GM18873 (cell line): ENCODE results near the gene PDE6B.
"Not testable (repeated sequence)": the region's sequence is repeated elsewhere in the genome, so short reads cannot be mapped to it uniquely, and the experiment has no call there.

ENCODE experiments used
- ATAC-seq: cut with Tn5 transposase; IDR thresholded peaks from one replicate; pipeline ENCODE4 v1.9.1; 2021; ENCODE audit warnings: mild to moderate bottlenecking, moderate library complexity, moderate number of reproducible peaks; ENCODE audit not compliant: unreplicated experiment, low FRiP score

PDE6B gene

GRCh38 chr4:666822-667544 is 41.6 kb downstream of the PDE6B start:
- ATAC-seq: no peak

- no peak for ATAC-seq
Observed at GRCh38 chr4:667545-667925, 42.2 kb downstream of the PDE6B start.

GRCh38 chr4:668219-668618 is 42.8 kb downstream of the PDE6B start:
- ATAC-seq: not testable (repeated sequence)

GRCh38 chr4:669806-670559 is 44.6 kb downstream of the PDE6B start:
- ATAC-seq: not testable (repeated sequence)

GRCh38 chr4:671769-672168 is 46.4 kb downstream of the PDE6B start:
- ATAC-seq: no peak

- no peak for ATAC-seq
Observed at GRCh38 chr4:673349-674091, 48.1 kb downstream of the PDE6B start.

- ATAC-seq: peak; percentile 72
Observed at GRCh38 chr4:674172-675035, 49.0 kb downstream of the PDE6B start, which contains the start of the genes ATP5ME and MYL5. TSS of gene ATP5ME (minus strand) at chr4:674276. CDS start at chr4:674247, 29 bp downstream. TSS of gene MYL5 (plus strand) at chr4:674542. CDS start at chr4:678027, 3,485 bp downstream.

- ATAC-seq: no peak
Observed at GRCh38 chr4:675036-675882, 49.9 kb downstream of the PDE6B start.

- ATAC-seq: no peak
Observed at GRCh38 chr4:675980-676870, 50.9 kb downstream of the PDE6B start.

DNA sequence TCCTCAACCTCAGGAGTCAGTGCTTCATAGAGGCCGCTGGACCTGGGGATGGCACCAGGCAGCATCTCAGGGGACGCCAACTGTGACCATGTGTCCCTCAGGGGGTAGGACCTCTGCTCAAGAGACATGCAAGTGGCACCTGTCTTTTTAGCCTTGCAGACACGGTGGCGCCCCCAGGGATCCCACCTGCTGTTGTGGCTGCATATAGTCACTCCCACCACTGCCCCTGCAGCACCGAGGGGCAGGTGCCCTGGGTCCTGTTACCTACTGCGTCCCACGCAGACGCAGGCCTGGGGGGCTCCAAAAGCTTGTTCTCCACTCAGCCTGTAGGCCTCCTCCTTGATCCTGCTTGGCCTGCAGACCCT is 51.5 kb downstream of the PDE6B start:
- no peak for ATAC-seq

DNA sequence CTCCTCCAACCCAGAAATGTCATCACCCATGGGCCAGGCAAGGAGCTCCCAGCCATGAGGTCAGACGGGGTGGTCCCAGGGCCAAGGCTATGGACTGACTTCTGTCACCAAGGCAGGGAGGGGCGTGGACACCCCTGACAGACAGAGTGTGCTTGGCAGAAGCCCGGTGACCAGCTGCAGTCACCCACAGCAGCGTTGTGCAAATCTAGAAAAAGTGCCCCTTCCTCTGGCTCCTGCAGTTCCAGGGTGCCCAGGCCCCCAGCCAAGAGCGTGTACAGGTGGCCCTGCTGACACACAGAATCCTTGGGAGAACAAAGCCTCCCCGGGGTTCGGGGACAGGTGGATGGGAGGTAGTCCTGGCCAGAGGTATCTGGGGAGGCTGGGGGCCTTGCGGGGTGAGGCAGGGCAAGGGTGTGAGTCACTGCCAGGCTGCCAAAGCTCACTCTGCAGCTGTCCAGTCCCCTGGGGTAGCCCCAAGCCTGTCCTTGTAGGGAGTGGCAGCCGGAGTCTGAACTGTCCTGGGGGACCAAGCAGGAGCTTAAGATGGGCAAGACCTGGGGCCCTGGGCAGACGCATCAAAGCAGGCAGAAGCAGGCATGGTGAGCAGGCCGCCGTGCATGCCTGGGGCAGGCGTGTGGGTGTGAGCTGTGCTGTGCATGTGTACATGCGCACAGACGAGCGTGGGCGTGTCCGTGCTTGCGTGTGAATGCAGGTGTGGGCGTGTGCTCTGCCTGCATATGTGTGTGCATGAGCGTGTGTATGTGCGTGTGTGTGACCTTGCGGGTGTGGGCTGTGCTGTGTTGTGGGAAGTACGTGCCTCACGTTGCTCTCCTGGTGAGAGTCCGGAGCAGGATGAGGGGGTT is 52.3 kb downstream of the PDE6B start:
- ATAC-seq: no peak

DNA sequence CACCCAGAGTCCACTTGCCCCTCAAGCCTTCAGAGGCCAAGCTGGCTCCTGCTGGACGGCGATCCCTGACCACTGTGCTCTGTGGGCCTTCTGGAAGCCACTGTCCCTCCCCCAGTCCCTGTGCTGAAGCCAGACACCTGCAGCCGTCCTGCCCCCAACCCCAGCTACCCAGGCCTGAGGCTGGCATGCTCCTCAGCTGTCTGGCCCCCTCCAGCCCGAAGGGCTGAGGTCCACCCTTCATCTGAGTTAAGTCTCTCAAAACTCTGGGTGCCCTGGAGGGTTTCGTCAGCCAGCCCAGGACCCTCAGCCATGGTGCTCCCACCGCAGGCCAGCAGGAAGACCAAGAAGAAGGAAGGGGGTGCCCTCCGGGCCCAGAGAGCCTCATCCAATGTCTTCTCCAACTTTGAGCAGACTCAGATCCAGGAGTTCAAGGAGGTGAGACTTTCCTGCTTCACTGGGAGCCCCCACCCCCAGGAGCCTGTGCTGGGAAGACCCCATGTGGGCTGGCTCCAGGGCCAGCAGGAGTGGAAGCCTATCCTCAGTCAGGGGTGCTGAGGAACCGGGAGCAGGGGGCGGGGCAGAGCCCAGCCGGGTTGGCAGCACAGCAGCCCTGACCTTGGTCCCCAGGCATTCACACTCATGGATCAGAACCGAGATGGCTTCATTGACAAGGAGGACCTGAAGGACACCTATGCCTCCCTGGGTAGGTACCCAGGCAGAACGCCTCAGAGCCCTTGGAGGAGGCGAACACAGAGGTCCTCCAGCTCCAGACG is 53.1 kb downstream of the PDE6B start:
- ATAC-seq: no peak

DNA sequence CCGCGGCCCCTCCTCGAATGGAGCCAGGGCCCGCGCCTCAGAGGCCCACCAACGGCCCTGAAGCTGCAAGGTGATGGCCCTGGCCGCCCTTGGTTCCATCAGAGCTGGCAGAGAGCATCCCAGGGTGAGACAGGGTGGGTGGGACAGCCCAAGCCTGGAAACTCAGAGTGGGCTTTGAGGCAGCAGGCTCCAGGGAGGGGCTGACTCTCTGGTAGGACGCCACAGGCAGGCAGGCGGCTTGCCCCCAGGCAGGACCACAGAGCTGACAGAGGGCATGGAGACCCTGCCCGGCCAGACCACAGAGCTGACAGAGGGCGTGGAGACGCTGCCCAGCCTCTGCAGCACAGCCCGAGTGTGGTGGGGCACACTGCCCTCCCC is 53.7 kb downstream of the PDE6B start:
- no peak for ATAC-seq

DNA sequence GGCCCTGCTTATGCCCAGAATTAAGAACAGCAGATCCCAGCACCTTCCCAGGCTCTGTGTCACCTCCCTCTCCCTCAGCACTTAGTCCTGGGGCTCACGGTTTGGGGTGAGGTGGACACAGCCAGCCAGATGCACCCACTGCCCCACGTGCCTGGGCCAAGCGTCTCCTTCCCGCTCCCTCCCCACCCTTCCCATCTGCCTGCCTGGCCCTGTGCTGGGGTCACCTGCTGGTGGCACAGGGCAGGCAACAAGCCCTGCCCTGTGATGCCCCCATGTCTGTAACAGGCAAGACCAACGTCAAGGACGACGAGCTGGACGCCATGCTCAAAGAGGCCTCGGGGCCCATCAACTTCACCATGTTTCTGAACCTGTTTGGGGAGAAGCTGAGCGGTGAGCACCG is 54.3 kb downstream of the PDE6B start:
- ATAC-seq: no peak

- ATAC-seq: no peak
Observed at GRCh38 chr4:680091-680490, 54.7 kb downstream of the PDE6B start.

GRCh38 chr4:680551-680927 is 55.2 kb downstream of the PDE6B start:
- ATAC-seq: no peak
